H1 (cell line): ENCODE data around the gene TMEM225B. TPM values are rescaled to one million over a fixed set of nuclear protein-coding genes. Genes with fewer than 3 reads are reported as not detected.

Experiments
- ATF2 ChIP-seq: IDR thresholded peaks from 2 replicates; pipeline ENCODE4 v1.6.1; 2012; ENCODE audit warnings: low read length, inconsistent platforms
- CBX8 ChIP-seq: fragments of 300-800, 300-1000 bp; sonication (generic); IDR thresholded peaks from 2 replicates; pipeline ENCODE4 v1.7.1; 2016; ENCODE audit warnings: low read depth, low read length, borderline replicate concordance
- SIX5 ChIP-seq: IDR thresholded peaks from 2 replicates; pipeline ENCODE4 v1.6.1; 2011; ENCODE audit warnings: mild to moderate bottlenecking, low read depth, low read length
- SRF ChIP-seq: IDR thresholded peaks from 2 replicates; pipeline ENCODE4 v1.6.1; 2011; ENCODE audit warnings: mild to moderate bottlenecking, low read depth, low read length, moderate library complexity
- polyA plus RNA-seq, 7 experiments: library from polyadenylated mRNA; depleted of rRNA in 3 of 7; stranded (reverse) in 5 of 7; unstranded in 2 of 7; fragments of >200 nt in 5 of 7; fragments of 200-250 nt in 2 of 7; gene quantifications; 1 replicate in 5 of 7; 2 replicates in 1 of 7; 4 replicates in 1 of 7; pipeline versions ENCODE4 v1.2.1 to v1.2.3, GENCODE V29; 2011 to 2013; ENCODE audit warnings: missing spikeins in 2 of 7, mixed read lengths in 2 of 7
- total RNA-seq: library from RNA; stranded (reverse); fragmentation: NEBNext Ultra II Directional; extraction: Animal tissue kit (Norgen Biotek cat#: 25700); gene quantifications from 2 replicates; pipeline ENCODE4 v1.2.1, GENCODE V29; 2021
- TF ChIP-seq, protein P1 (sequence below): IDR thresholded peaks from 2 replicates; pipeline ENCODE4 v1.6.1; 2011; ENCODE audit warnings: low read length, improper control_type of control experiment

TMEM225B gene
- total and polyA plus RNA-seq, 2 of the 8 experiments (the other 6 are each of a cell fraction or from before 2014, with no cell fraction given): 0.68 TPM; not detected in 1

- TF ChIP-seq SIX5 (no peak), SRF (no peak), ATF2 (no peak), CBX8 (no peak)
- TF ChIP-seq, protein P1, sequence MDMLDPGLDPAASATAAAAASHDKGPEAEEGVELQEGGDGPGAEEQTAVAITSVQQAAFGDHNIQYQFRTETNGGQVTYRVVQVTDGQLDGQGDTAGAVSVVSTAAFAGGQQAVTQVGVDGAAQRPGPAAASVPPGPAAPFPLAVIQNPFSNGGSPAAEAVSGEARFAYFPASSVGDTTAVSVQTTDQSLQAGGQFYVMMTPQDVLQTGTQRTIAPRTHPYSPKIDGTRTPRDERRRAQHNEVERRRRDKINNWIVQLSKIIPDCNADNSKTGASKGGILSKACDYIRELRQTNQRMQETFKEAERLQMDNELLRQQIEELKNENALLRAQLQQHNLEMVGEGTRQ: no peak
These were observed 50.8 kb downstream of the TMEM225B start (continued) for GRCh38 chr7:99648843-99649242.
